ENCODE data around the gene DZANK1. TPM values are rescaled to one million over a fixed set of nuclear protein-coding genes. Genes with fewer than 3 reads are reported as not detected.

DZANK1 gene
- total and polyA plus RNA-seq, 9 of the 15 experiments (the other 6 are each of a cell fraction or from before 2014, with no cell fraction given): 0.04 to 0.18 (median 0.11) TPM; not detected in 2

DNA sequence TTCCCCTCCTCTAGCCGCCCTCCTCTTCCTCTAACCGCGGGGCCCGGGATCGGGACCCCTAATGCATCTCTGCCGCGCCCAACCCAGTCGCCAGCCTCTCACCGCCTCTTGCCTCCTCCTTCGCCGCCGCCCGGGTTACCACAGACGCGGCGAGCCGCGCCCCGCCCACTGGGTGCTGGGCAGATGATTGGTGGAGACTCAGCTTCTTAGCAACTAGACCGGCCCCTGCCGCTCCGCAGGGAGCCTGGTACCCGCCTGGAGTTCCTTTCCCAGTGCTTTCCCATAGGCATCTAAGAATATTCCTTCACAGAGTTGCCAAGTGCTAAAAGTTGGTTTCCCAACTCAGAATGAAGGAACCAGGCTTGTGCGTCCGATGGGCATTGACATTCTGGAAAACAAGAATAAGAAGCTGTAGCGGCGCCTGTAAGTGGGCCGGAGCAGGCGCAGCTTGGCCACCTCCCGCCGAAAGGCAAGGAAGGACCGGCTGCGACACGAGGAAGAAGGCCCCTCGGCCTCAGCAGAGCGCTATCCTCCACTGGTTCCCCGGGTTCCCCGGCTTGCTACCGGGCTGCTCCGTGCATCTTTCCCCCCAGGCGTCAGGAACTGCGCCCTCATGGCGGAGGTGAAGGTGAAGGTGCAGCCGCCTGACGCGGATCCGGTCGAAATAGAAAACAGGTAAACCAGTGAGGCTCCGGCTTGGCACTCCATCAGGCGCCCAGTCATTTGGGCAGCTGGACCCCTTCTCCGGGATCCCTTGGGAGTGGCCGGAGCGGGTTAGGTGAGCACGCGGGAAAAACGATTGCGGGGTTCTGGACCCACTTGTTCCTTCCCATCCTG lies at the start of gene DZANK1, which contains the start of gene POLR3F (continued):
- TF ChIP-seq GTF2F1 (IDR thresholded peaks at IDR 0.05; ENCODE audit: low read depth, low read length) (no peak), RUNX1 (IDR thresholded peaks at IDR 0.05; ENCODE audit: low read depth) (no peak), NCOR1 (IDR thresholded peaks at IDR 0.05) (no peak), ZKSCAN1 (IDR thresholded peaks at IDR 0.05; ENCODE audit: low read depth, low read length) (0 out of 2 replicates have a peak, but pooled peaks have one; percentile 25), ZNF717 (CRISPR knock-in tag; IDR thresholded peaks at IDR 0.05) (no peak), PCBP1 (IDR thresholded peaks at IDR 0.05; ENCODE audit: low read depth, low read length, poor library complexity, severe bottlenecking) (no peak), CREB1 (IDR thresholded peaks at IDR 0.05) (0 out of 2 replicates have a peak, but pooled peaks have one; percentile 16), CREB1 (CRISPR knock-in tag; IDR thresholded peaks at IDR 0.05) (no peak), TBL1XR1 (IDR thresholded peaks at IDR 0.05; ENCODE audit: low read length in 2 of 2) (no peak), CHAMP1 (IDR thresholded peaks at IDR 0.05) (peak; percentile 33; the same call in 1 of the 2 replicates), MTF1 (CRISPR knock-in tag; IDR thresholded peaks at IDR 0.05; ENCODE audit: borderline replicate concordance) (no peak), FOXJ3 (CRISPR knock-in tag; IDR thresholded peaks at IDR 0.05) (no peak), FOXK1 (CRISPR knock-in tag; IDR thresholded peaks at IDR 0.05; ENCODE audit: borderline replicate concordance) (no peak), NONO (IDR thresholded peaks at IDR 0.05; ENCODE audit: low read depth in 2 of 2, low read length in 1 of 2) (no peak), FOXK2 (conservative IDR thresholded peaks at IDR 0.05 in 1 of 2, IDR thresholded peaks at IDR 0.05 in 1 of 2; ENCODE audit: low read depth in 2 of 2) (no peak), SPI1 (IDR thresholded peaks at IDR 0.05; ENCODE audit: borderline replicate concordance, low read depth, low read length) (0 out of 2 replicates have a peak, but pooled peaks have one; percentile 18), ZC3H8 (IDR thresholded peaks at IDR 0.05) (no peak), IRF2 (CRISPR knock-in tag; IDR thresholded peaks at IDR 0.05) (no peak), SP1 (CRISPR knock-in tag; IDR thresholded peaks at IDR 0.05) (peak; percentile 50; the same call in 1 of the 2 replicates), GTF2A2 (tag; IDR thresholded peaks at IDR 0.05) (no peak), DMBX1 (CRISPR knock-in tag; IDR thresholded peaks at IDR 0.05; ENCODE audit: borderline replicate concordance) (no peak), ZFP1 (CRISPR knock-in tag; IDR thresholded peaks at IDR 0.05) (no peak), KDM5B (IDR thresholded peaks at IDR 0.05; ENCODE audit: insufficient replicate concordance, low read depth, low read length) (peak; percentile 63), POLR2G (IDR thresholded peaks at IDR 0.05; ENCODE audit: low read depth, low read length) (peak; percentile 84), TFAM (CRISPR knock-in tag; conservative IDR thresholded peaks at IDR 0.05) (no peak)
- TF ChIP-seq, protein P1, sequence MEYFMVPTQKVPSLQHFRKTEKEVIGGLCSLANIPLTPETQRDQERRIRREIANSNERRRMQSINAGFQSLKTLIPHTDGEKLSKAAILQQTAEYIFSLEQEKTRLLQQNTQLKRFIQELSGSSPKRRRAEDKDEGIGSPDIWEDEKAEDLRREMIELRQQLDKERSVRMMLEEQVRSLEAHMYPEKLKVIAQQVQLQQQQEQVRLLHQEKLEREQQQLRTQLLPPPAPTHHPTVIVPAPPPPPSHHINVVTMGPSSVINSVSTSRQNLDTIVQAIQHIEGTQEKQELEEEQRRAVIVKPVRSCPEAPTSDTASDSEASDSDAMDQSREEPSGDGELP (CRISPR knock-in tag; IDR thresholded peaks at IDR 0.05; ENCODE audit: borderline replicate concordance): peak; percentile 60; the same call in 1 of the 2 replicates
